Measurements from ENCODE around the gene SPEG.
A peak's percentile ranks its signal among the peaks of the same experiment; 100 is the strongest.

Gene SPEG

DNA sequence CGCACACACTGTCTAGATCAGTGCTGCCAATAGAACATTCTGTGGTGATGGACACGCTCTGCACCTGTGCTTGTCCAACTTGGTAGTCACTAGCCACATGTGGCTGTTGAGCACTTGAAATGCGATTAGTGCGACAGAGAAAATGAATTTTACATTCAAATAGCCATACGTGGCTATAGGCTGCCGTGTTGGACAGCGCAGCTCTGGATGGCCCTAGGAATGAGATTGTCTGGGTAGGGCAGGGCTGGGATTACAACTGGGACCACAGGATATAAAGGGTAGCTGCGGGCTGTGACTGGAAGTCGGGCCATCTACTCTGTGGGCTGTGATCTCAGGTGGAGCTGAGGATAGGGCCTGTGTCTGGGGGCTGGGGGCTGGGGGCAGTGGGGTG lies 84.9 kb downstream of the SPEG start:
- H3K9me3 Mint-ChIP-seq, result no peaks in the 10 kb centered on the region

DNA sequence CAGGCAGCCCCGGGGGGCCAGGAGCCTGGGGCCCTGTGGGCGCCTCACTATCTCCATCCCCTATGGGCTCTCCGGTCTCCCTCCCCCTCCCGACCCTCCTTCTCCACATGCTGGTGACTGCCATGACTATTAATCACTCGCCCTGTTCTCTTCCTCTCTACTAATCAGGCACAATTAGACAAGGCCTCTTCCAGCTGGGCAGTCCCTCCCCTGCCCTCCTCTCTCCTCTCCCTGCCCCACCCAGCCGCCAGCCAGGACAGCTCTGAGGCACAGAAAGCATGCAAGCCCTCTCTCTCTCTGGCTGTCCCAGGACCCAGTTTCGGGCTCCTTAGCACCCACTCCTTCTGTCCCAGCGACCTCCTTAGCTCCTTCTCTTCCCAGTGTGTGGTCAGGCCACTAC lies 85.4 kb downstream of the SPEG start:
- H3K4me1 Mint-ChIP-seq, result peaks cover 75% of the 10 kb centered on the region
- peaks cover 55% of the 10 kb centered on the region for H3K27me3 Mint-ChIP-seq (ENCODE audit: low read depth, poor library complexity)
- H3K36me3 Mint-ChIP-seq (ENCODE audit: low read depth), result no peaks in the 10 kb centered on the region
- TF ChIP-seq, protein P1, sequence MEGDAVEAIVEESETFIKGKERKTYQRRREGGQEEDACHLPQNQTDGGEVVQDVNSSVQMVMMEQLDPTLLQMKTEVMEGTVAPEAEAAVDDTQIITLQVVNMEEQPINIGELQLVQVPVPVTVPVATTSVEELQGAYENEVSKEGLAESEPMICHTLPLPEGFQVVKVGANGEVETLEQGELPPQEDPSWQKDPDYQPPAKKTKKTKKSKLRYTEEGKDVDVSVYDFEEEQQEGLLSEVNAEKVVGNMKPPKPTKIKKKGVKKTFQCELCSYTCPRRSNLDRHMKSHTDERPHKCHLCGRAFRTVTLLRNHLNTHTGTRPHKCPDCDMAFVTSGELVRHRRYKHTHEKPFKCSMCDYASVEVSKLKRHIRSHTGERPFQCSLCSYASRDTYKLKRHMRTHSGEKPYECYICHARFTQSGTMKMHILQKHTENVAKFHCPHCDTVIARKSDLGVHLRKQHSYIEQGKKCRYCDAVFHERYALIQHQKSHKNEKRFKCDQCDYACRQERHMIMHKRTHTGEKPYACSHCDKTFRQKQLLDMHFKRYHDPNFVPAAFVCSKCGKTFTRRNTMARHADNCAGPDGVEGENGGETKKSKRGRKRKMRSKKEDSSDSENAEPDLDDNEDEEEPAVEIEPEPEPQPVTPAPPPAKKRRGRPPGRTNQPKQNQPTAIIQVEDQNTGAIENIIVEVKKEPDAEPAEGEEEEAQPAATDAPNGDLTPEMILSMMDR (IDR thresholded peaks at IDR 0.05), result no peak
- no peak for DNase-seq
- H3K27ac Mint-ChIP-seq, result no peak overlapping the region
- no peak overlapping the region for H3K4me3 Mint-ChIP-seq
- no peaks in the 10 kb centered on the region for H3K9me3 Mint-ChIP-seq

More for the DNA sequence above, 84.9 kb downstream of the SPEG start:
- H3K36me3 Mint-ChIP-seq (ENCODE audit: low read depth), result no peaks in the 10 kb centered on the region
- peaks cover 72% of the 10 kb centered on the region for H3K4me1 Mint-ChIP-seq
- no peak for DNase-seq
- TF ChIP-seq, protein P1 (IDR thresholded peaks at IDR 0.05), result no peak
- H3K27me3 Mint-ChIP-seq (ENCODE audit: low read depth, poor library complexity), result peaks cover 58% of the 10 kb centered on the region
- no peak overlapping the region for H3K27ac Mint-ChIP-seq
- H3K4me3 Mint-ChIP-seq, result no peak overlapping the region

DNA sequence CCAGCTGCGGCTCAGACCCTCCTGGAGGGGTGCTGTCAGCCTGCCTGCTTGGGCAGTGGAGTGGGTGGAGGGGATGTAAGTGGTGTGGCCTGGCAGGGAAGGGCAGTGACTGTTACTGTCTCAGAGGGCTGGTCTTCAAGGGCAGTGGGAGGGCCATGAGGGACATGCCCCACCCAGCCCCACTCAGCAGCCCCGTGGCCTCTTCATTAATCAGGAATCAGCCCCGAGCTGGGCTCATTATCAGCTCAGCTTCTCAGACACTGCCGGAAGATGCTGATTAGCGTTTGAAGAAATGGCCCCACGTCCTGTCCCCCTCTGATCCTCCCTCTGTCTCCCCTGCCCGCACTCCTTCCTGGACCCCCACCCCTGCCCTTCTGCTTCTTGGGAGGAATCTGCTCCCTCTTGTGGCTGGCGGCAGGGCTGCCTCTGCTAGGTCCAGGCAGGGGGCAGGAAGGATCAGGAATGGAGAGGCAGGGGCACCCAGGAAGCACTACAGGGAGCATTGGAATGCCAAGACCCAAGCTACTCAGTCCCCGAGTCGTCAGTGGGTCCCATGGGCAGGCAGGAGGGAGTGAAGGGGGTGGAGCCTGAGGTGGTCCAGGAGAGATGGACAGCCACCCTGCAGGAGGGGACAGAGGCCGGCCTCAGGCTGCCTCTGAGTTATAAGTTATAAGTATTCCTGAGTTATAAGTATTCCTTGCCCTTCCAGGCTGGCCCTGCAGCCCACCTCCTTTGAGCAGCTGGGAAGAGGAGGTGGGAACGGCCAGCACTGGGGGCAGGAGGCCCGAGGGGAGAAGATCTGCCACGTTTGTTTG lies 86.6 kb downstream of the SPEG start:
- TF ChIP-seq, protein P1 (IDR thresholded peaks at IDR 0.05), result peak; percentile 62
- H3K4me1 Mint-ChIP-seq, result peaks cover 80% of the 10 kb centered on the region
- DNase-seq, result peak; percentile 63
- peaks cover 48% of the 10 kb centered on the region for H3K27me3 Mint-ChIP-seq (ENCODE audit: low read depth, poor library complexity)
- peak overlapping the region; percentile 70 for H3K4me3 Mint-ChIP-seq
- H3K36me3 Mint-ChIP-seq (ENCODE audit: low read depth), result no peaks in the 10 kb centered on the region
- no peaks in the 10 kb centered on the region for H3K9me3 Mint-ChIP-seq
- H3K27ac Mint-ChIP-seq, result no peak overlapping the region

DNA sequence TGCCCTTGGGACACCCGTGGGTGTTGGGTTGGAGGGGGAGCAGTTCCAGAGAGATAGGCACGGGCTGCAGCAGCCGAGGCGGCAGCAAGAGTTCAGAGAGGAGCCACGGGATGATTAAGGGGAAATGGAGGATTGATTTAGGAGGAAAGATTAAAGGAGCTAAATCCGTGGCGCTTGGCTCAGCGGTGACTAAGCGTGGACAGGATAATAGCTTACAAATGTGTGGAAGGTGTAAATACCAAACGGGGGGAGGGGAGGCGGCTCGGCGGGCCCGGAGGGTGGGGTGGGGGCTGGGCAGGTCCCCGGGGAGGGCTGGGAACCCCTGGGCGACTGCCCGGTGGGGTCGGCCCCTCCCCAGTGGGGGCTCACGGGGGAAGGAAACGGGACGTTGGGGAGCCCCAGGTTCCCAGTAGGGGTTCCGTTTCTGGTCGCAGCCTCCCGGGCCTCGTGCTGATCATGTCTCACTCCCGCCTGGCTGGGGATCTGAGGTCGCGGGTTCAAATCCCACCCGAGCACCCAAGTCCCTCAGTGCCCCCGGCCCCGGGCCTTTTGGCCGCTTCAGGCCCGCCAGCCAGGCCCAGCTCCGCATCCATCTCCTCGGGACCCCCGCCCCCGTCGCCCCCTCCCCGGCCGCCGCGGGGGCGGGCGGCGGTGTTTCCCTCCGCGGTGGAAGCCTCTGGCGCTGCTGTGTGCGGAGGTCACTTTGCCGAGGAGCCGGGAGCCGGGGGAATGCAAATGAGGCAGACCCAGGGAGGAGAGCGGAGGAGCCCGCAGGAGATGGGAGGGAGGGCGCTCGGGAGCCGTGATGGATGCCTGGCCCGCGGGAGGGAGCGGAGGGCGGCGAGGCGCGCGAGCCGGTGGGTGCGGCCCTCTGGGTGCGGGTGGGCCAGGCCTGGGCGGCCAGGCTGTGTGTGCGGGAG lies 87.7 kb downstream of the SPEG start:
- Mint-ChIP-seq H3K36me3 (ENCODE audit: low read depth) (no peaks in the 10 kb centered on the region), H3K9me3 (no peaks in the 10 kb centered on the region), H3K27ac (no peak overlapping the region), H3K4me3 (peak overlapping the region; percentile 70), H3K4me1 (peaks cover 80% of the 10 kb centered on the region), H3K27me3 (ENCODE audit: low read depth, poor library complexity) (peaks cover 47% of the 10 kb centered on the region)
- peak; percentile 82 for DNase-seq
- TF ChIP-seq, protein P1 (IDR thresholded peaks at IDR 0.05), result no peak

DNA sequence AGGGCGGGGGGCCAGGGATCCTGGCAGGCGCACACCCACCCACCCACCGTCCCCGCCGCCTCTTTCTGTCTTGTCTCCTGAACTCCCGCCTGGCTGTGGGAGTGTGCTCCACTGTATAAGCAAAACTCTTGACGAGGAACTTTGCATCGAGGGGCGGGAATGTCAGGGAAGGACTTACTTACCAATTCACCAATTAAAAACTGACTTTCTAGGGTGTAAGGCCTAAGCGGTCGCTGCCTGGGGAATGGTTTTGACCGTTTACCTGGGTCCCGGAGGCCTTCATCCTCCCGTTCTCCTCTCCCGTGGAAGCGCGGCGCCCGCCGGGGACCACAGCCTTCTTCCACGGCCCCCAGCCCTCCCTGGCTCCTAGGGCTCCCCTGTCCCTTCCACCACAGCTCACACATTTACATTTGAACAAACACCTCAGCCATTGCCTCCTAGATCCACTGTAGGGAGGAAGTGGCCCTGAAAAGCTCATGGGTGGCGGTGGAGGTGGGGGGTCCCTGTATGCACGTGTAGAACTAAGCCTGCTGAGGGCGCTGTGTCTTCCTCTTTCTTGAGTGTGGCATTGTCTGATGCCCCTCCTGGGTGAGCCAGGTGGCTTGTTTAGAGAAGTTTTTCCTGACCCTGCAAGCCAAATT lies 88.5 kb downstream of the SPEG start:
- Mint-ChIP-seq H3K27ac (no peak overlapping the region), H3K4me1 (peaks cover 79% of the 10 kb centered on the region), H3K4me3 (peak overlapping the region; percentile 70), H3K9me3 (no peaks in the 10 kb centered on the region), H3K36me3 (ENCODE audit: low read depth) (no peaks in the 10 kb centered on the region), H3K27me3 (ENCODE audit: low read depth, poor library complexity) (peaks cover 47% of the 10 kb centered on the region)
- no peak for DNase-seq
- TF ChIP-seq, protein P1 (IDR thresholded peaks at IDR 0.05), result no peak
